Peyer's patch (tissue), 4 donors: ENCODE measurements around the gene PHETA1.

Source experiments
- CTCF ChIP-seq, 6 experiments: fragments of 450-650 bp in 4 of 6; fragments of 200-600 bp in 2 of 6; sonication (generic) in 1 of 6; IDR thresholded peaks; one replicate each; pipeline ENCODE4 v1.5.1; 2017 to 2019; ENCODE audit warnings: antibody characterized with exemption in 6 of 6, mild to moderate bottlenecking in 3 of 6, moderate library complexity in 1 of 6
- POLR2A ChIP-seq, 2 donors: fragments of 450-650 bp; IDR thresholded peaks; one replicate each; pipeline ENCODE4 v1.5.1; 2017; ENCODE audit warnings: antibody characterized with exemption in 2 of 2, mild to moderate bottlenecking in 2 of 2, moderate library complexity in 2 of 2

DNA sequence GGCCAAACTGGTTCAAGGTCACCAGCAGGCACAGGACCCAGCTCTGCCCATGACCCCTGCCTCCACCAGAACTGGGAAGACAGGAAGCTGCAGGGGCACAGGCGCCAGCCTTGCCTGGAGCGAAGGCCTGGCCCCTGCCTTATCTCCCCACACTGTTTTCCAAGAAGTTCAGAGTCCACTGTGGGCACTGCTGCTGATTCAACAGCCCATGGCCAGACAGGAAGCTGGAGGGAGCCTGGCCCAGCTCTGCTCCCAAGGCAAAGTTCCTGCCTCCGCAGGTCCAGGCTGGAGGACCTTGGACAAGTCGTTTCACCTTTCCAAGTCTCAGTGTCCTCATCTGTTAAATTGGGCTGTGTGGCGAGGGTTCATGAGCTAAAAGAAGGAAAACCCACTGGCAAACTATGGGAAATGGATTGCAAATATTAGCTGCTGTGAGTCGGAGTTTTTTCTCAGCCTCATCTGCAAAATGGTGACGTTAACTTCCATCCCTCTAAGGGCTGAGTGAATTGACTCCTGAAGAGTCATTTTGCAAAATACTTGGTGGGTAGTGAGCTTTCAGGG is 1.2 kb downstream of the PHETA1 start:
- TF ChIP-seq POLR2A (IDR thresholded peaks at IDR 0.05) (peak in 1 of 2 donors; percentile 29), CTCF (IDR thresholded peaks at IDR 0.05) (no peak)
